ENCODE measurements around the gene FAM156B.
"Not testable (repeated sequence)": the region's sequence is repeated elsewhere in the genome, so short reads cannot be mapped to it uniquely, and the experiment has no call there.

The FAM156B gene

DNA sequence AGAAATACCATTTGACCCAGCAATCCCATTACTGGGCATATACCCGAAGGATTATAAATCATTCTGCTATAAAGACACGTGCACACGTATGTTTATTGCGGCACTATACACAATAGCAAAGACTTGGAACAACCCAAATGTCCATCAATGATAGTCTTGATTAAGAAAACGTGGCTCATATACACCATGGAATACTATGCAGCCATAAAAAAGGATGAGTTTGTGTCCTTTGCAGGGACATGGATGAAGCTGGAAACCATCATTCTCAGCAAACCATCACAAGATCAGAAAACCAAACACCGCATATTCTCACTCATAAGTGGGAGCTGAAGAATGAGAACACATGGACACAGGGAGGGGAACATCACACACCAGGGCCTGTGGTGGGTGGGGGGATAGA is 33.1 kb downstream of the FAM156B start:
- not testable (repeated sequence) for DNase-seq

DNA sequence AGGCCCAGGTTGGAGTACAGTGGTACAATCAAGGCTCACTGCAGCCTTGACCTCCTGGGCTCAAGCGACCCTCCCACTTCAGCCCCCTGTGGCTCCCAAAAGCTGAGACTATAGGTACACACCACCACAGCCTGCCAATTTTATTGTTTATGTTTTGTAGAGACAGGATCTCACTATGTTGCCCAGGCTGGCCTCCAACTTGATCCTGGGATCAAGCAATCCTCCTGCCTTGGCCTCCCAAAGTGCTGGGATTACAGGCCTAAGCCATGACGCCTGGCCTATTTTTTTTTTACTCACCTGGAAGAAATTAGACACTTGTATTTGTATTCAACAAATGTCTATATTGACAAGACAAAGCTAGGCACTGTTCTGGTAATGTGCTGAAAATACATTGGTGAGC is 36.1 kb downstream of the FAM156B start:
- no peak for DNase-seq

DNA sequence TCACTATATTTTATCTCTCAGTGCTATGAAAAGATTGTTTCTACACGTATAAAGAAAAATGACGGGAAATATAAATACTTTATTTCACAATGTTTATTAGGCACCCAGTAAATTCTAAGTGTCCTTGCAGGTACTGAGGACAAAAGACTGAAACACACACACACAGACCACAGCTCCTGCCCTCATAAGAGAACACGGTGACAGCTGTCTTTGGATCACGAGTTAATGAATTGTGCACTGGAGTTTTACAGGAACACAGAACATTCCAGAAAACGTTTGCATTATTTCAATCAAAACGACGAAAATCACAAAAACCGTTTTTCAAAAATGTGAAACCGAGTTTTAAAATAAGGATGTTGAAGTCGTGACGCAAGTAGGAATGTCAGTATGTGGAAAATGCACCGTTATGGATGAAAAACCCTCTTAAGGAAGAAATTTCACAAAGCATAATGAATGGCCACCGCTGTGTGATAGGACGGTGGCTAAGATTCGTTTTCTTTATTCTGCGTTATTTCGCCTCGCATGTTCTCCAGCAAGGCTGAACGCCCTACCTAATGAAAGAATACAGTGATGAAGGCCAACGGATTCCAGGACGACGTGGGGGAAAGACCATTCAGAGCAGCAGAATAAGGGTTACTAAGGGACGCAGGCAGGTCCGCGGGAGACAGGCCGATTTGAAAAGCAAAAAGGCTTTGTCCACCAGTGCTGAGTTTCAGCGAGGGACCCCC is 37.0 kb downstream of the FAM156B start:
- peak in 1 of 2 donors; percentile 52 for DNase-seq

DNA sequence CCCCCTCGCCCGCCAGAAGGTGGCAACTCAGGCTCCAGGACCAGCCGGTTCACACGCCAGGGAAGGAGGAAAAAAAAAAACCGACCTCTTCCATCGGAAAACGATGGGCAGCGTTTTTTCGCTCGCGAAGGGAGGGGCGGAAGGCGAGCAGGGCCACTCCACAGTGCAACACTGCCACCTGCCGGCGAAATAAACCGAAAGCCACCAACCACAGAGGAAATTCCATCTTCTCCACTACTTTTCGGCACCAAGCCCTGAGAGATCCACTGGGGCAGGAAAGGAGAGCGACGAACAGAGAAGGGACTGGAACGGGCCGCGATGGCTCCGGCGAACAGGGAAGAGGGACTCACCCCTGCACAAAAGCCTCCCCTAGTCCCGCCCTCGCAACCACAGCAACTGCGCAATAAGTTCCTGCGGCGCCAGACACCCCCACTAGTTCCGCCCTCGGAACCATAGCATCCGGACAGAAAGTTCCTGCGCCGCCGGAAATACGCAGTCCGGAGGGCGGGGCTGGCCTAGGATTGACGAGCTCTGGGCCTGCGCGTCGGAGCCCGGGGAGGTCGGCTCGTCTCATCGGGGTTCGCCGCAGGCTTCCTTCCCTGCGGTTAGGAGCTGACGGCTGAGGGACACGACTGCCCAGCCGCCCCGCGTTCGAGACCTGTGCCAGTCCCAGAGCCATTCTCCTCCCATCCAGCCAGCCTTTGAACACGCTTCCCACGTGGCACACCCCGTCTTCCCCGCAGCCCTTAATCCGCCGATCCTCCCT is 37.8 kb downstream of the FAM156B start:
- DNase-seq = peak; percentile 88 to 94

- not testable (repeated sequence) for DNase-seq
These were observed 38.3 kb downstream of the FAM156B start for GRCh38 chrX:52935470-52935784.

DNA sequence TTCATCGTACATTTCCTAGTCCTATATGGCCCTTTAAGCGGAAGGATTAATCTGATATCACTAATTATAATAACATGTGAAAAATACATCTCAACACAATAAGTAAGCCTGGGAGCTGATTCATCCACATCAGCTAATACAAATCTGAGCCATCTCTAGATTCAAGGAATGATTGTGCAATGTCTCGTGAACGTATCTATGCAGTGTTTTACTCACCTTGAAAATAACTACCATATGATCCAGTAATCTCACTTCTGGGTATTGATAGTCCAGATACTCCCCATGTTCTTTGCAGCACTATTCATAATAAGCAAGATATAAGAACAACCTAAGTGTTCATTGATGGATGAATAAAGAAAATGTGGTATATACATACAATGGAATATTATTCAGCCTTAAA is 43.6 kb downstream of the FAM156B start:
- DNase-seq = not testable (repeated sequence)

DNA sequence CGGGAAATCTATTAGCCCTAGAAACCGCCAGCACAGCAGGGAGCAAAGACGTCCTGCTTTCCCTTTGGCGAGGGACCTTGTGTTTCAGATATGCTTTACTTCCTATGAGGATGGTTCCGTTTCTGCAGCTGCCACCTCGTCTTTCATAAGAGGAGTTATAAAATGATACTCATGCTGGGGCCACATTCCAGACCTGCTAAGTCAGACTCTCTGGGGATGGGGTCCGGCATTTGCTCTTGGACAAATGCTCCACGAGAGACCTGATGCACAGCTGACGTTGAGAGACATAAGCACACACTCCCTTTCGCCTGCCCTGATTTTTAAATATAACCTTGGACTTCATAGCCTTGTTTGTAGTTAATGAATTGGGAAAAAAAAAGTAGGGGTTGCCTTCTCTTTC is 44.6 kb downstream of the FAM156B start:
- DNase-seq = not testable (repeated sequence)

GRCh38 chrX:52945838-52946494 is 48.8 kb downstream of the FAM156B start:
- DNase-seq = not testable (repeated sequence)

DNA sequence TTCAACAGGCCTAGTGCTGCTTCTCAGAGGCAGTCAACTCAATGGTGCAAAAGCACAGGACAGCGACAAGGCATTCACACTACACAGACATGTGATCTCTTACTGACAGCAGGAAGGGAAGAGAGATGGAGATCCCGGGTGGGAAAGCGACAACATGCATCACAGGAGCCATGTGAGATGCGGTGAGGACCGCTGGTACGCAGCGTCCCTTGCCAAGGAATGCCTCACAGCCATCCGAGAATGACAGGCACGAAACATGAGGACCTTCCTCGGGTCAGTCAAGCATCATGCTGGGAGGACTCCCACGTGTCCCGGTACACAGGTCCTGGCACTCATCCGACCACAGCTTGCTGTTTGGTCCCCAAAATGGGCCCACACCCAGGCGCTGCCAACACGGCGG is 50.4 kb downstream of the FAM156B start:
- DNase-seq = not testable (repeated sequence)

DNA sequence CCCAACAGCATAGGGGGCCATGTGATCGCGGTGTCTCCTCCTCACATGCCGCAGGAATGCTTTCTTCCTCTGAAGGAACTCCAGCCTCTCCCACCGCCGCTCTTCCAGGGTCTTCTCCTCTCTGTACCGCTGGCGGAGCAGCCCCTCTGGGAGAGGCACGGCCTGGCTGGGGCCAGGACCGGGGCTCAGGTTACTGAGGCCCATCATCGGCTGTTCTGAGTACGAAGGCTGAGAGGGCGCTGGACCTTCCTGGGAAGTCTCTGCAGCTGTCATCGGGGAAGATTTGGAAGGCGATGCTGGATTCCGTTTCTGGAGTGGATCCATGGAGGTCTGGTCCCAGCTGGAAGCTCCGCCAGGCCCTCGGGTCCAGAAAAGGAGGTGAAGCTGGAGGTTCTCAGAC is 51.1 kb downstream of the FAM156B start:
- DNase-seq = not testable (repeated sequence)

- not testable (repeated sequence) for DNase-seq
These were observed 52.2 kb downstream of the FAM156B start for GRCh38 chrX:52949325-52949724.

DNA sequence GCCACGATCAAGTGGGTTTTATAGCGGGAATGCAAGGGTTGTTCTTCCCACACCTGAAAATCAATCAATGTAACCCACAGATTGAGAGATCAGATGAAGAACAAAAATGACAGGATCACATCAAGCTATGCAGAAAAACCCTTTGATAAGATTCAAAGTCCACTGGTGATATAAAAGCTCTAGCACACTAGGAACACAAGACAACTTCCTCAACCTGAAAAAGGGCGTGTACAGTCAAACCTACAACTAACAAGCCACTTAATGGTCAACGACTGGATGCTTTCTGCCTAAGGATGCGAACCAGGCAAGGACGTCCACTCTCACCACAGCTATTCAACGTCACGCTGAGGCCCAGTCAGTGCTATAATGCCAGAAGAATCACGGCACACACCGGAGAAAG is 52.8 kb downstream of the FAM156B start:
- DNase-seq = not testable (repeated sequence)

Measured in hippocampal formation (tissue), 2 donors.